Ishikawa (cell line): Measurements from ENCODE around the gene DCN.

Experiments
- CEBPB ChIP-seq: IDR thresholded peaks from 2 replicates; pipeline ENCODE4 v1.6.1; 2012
- FOXM1 ChIP-seq: IDR thresholded peaks from 2 replicates; pipeline ENCODE4 v1.6.1; 2012; ENCODE audit warnings: low read depth, borderline replicate concordance
- MAX ChIP-seq: IDR thresholded peaks from 2 replicates; pipeline ENCODE4 v1.6.1; 2012
- YY1 ChIP-seq: IDR thresholded peaks from 2 replicates; pipeline ENCODE4 v1.6.1; 2012; ENCODE audit warnings: low read depth

- TF ChIP-seq FOXM1 (no peak), YY1 (no peak), MAX (no peak), CEBPB (no peak)
These were observed 44.2 kb downstream of the DCN start for GRCh38 chr12:91138337-91138920.
